C4-2B (cell line): ENCODE measurements around the gene METTL15.

Experiments
- CTCF ChIP-seq: fragments of 450-650 bp; conservative IDR thresholded peaks from 2 replicates; pipeline ENCODE4 v1.5.1; 2017; ENCODE audit warnings: mild to moderate bottlenecking
- ZFX ChIP-seq: fragments of 450-650 bp; IDR thresholded peaks from 2 replicates; pipeline ENCODE4 v1.6.1; 2017

GRCh38 chr11:28274216-28274615, 166.0 kb downstream of the METTL15 start:
- no peak for TF ChIP-seq CTCF
- no peak for TF ChIP-seq ZFX
